ENCODE measurements around the gene ADAM10. TPM values are rescaled to one million over a fixed set of nuclear protein-coding genes. Genes with fewer than 3 reads are reported as not detected.
A peak's percentile ranks its signal among the peaks of the same experiment; 100 is the strongest.

Gene ADAM10
- total RNA-seq, 1 donor from 2014 or later = 243 TPM

GRCh38 chr15:58639002-58639756 is 110.3 kb downstream of the ADAM10 start:
- TF ChIP-seq CTCF (IDR thresholded peaks at IDR 0.05; ENCODE audit: insufficient read depth, low read depth, low read length) (no peak), EZH2 (IDR thresholded peaks at IDR 0.05; ENCODE audit: insufficient read depth, low read length) (no peak)
- H3K36me3 Mint-ChIP-seq (ENCODE audit: low read depth, unreplicated experiment) = peaks cover 7% of the 10 kb centered on the region
- FAIRE-seq (no peak), DNase-seq (ENCODE audit: low read depth) (no peak)
- Histone ChIP-seq H3K4me3 (ENCODE audit: insufficient read depth, low read depth, low read length) (no peak overlapping the region), H3K27me3 (ENCODE audit: insufficient read depth, low read length) (no peaks in the 10 kb centered on the region), H3K4me1 (ENCODE audit: insufficient read depth, low read length) (no peaks in the 10 kb centered on the region), H3K9ac (ENCODE audit: low read length) (no peak overlapping the region), H3K36me3 (ENCODE audit: insufficient read depth, low read length) (peaks cover 5% of the 10 kb centered on the region), H2AFZ (ENCODE audit: low read depth, low read length) (no peak overlapping the region), H3K4me2 (ENCODE audit: low read length) (no peak overlapping the region), H3K79me2 (ENCODE audit: insufficient read depth, low read length) (no peaks in the 10 kb centered on the region), H3K27ac (ENCODE audit: low read depth, low read length) (no peak overlapping the region), H4K20me1 (ENCODE audit: insufficient read depth, low read length) (no peaks in the 10 kb centered on the region), H3K9me3 (ENCODE audit: insufficient read depth, low read depth, low read length) (no peaks in the 10 kb centered on the region)
- no peak overlapping the region for H3K4me3 Mint-ChIP-seq (ENCODE audit: unreplicated experiment)
- no peak overlapping the region for H3K27ac Mint-ChIP-seq (ENCODE audit: unreplicated experiment)
- no peaks in the 10 kb centered on the region for H3K27me3 Mint-ChIP-seq (ENCODE audit: low read depth, unreplicated experiment)
- H3K9me3 Mint-ChIP-seq (ENCODE audit: unreplicated experiment) = no peaks in the 10 kb centered on the region
- no peaks in the 10 kb centered on the region for H3K4me1 Mint-ChIP-seq (ENCODE audit: low read depth, unreplicated experiment)

- Histone ChIP-seq H3K27me3 (ENCODE audit: insufficient read depth, low read length) (no peaks in the 10 kb centered on the region), H3K79me2 (ENCODE audit: insufficient read depth, low read length) (no peaks in the 10 kb centered on the region), H3K27ac (ENCODE audit: low read depth, low read length) (no peak overlapping the region), H2AFZ (ENCODE audit: low read depth, low read length) (no peak overlapping the region), H3K4me2 (ENCODE audit: low read length) (no peak overlapping the region), H3K9ac (ENCODE audit: low read length) (no peak overlapping the region), H3K9me3 (ENCODE audit: insufficient read depth, low read depth, low read length) (no peaks in the 10 kb centered on the region), H3K4me1 (ENCODE audit: insufficient read depth, low read length) (no peaks in the 10 kb centered on the region), H4K20me1 (ENCODE audit: insufficient read depth, low read length) (no peaks in the 10 kb centered on the region), H3K36me3 (ENCODE audit: insufficient read depth, low read length) (peaks cover 9% of the 10 kb centered on the region), H3K4me3 (ENCODE audit: insufficient read depth, low read depth, low read length) (no peak overlapping the region)
- peaks cover 8% of the 10 kb centered on the region for H3K36me3 Mint-ChIP-seq (ENCODE audit: low read depth, unreplicated experiment)
- H3K9me3 Mint-ChIP-seq (ENCODE audit: unreplicated experiment) = no peaks in the 10 kb centered on the region
- H3K4me1 Mint-ChIP-seq (ENCODE audit: low read depth, unreplicated experiment) = peaks cover 15% of the 10 kb centered on the region
- no peak overlapping the region for H3K27ac Mint-ChIP-seq (ENCODE audit: unreplicated experiment)
- FAIRE-seq = no peak
- peak; percentile 51 for DNase-seq (ENCODE audit: low read depth)
- no peak for TF ChIP-seq EZH2 (IDR thresholded peaks at IDR 0.05; ENCODE audit: insufficient read depth, low read length)
- TF ChIP-seq CTCF (IDR thresholded peaks at IDR 0.05; ENCODE audit: insufficient read depth, low read depth, low read length) = no peak
- no peaks in the 10 kb centered on the region for H3K27me3 Mint-ChIP-seq (ENCODE audit: low read depth, unreplicated experiment)
- H3K4me3 Mint-ChIP-seq (ENCODE audit: unreplicated experiment) = no peak overlapping the region
These were observed 116.7 kb downstream of the ADAM10 start for GRCh38 chr15:58632789-58633188.

GRCh38 chr15:58631319-58631718 is 118.2 kb downstream of the ADAM10 start:
- FAIRE-seq = no peak
- Histone ChIP-seq H3K9me3 (ENCODE audit: insufficient read depth, low read depth, low read length) (no peaks in the 10 kb centered on the region), H3K9ac (ENCODE audit: low read length) (no peak overlapping the region), H3K4me2 (ENCODE audit: low read length) (no peak overlapping the region), H2AFZ (ENCODE audit: low read depth, low read length) (no peak overlapping the region), H3K27ac (ENCODE audit: low read depth, low read length) (no peak overlapping the region), H4K20me1 (ENCODE audit: insufficient read depth, low read length) (no peaks in the 10 kb centered on the region), H3K4me3 (ENCODE audit: insufficient read depth, low read depth, low read length) (no peak overlapping the region), H3K79me2 (ENCODE audit: insufficient read depth, low read length) (no peaks in the 10 kb centered on the region), H3K4me1 (ENCODE audit: insufficient read depth, low read length) (no peaks in the 10 kb centered on the region), H3K36me3 (ENCODE audit: insufficient read depth, low read length) (peaks cover 13% of the 10 kb centered on the region), H3K27me3 (ENCODE audit: insufficient read depth, low read length) (no peaks in the 10 kb centered on the region)
- peak overlapping the region; percentile 8 for H3K4me3 Mint-ChIP-seq (ENCODE audit: unreplicated experiment)
- TF ChIP-seq EZH2 (IDR thresholded peaks at IDR 0.05; ENCODE audit: insufficient read depth, low read length) = no peak
- TF ChIP-seq CTCF (IDR thresholded peaks at IDR 0.05; ENCODE audit: insufficient read depth, low read depth, low read length) = no peak
- DNase-seq (ENCODE audit: low read depth) = no peak
- no peak overlapping the region for H3K27ac Mint-ChIP-seq (ENCODE audit: unreplicated experiment)
- no peaks in the 10 kb centered on the region for H3K27me3 Mint-ChIP-seq (ENCODE audit: low read depth, unreplicated experiment)
- H3K4me1 Mint-ChIP-seq (ENCODE audit: low read depth, unreplicated experiment) = peaks cover 21% of the 10 kb centered on the region
- H3K9me3 Mint-ChIP-seq (ENCODE audit: unreplicated experiment) = no peaks in the 10 kb centered on the region
- H3K36me3 Mint-ChIP-seq (ENCODE audit: low read depth, unreplicated experiment) = peaks cover 9% of the 10 kb centered on the region
